Natural killer cell treated with Interleukin-12 subunit alpha and Interleukin-12 subunit beta and Interleukin-15 and Interleukin-18, amount 100 ng/mL, for 72 hours (primary cell): Measurements from ENCODE around the gene CFAP46. TPM values are rescaled to one million over a fixed set of nuclear protein-coding genes. Genes with fewer than 3 reads are reported as not detected.
"Not testable (repeated sequence)": the region's sequence is repeated elsewhere in the genome, so short reads cannot be mapped to it uniquely, and the experiment has no call there.

Experiments used
- ATAC-seq, 2 donors: fragments of 150-1000 bp; cut with Tn5 transposase in 1 of 2; sonication (Bioruptor Pico), chemical (Tn5 transposase) in 1 of 2; 2 replicates each; pipeline ENCODE4 v1.10.0; 2021
- DNase-seq: peaks from one replicate; pipeline ENCODE4 v3.0.0; 2022; ENCODE audit warnings: low spot score
- H3K27ac Mint-ChIP-seq, 2 donors: 1 replicate in 1 of 2; 2 replicates in 1 of 2; pipeline ENCODE4 v1.8.0; 2022; ENCODE audit warnings: mixed read lengths in 2 of 2, mild to moderate bottlenecking in 1 of 2, moderate library complexity in 1 of 2
- H3K27me3 Mint-ChIP-seq, 2 donors: 1 replicate in 1 of 2; 2 replicates in 1 of 2; pipeline ENCODE4 v1.8.0; 2022; ENCODE audit warnings: mixed read lengths in 2 of 2
- H3K36me3 Mint-ChIP-seq: one replicate; pipeline ENCODE4 v1.8.0; 2022; ENCODE audit warnings: mixed read lengths
- H3K4me1 Mint-ChIP-seq, 2 donors: 1 replicate in 1 of 2; 2 replicates in 1 of 2; pipeline ENCODE4 v1.8.0; 2022; ENCODE audit warnings: low read depth in 2 of 2, mixed read lengths in 2 of 2, mild to moderate bottlenecking in 1 of 2
- H3K4me3 Mint-ChIP-seq: one replicate; pipeline ENCODE4 v1.8.0; 2022; ENCODE audit warnings: mixed read lengths
- H3K9me3 Mint-ChIP-seq: 2 replicates; pipeline ENCODE4 v1.8.0; 2022; ENCODE audit warnings: mixed read lengths
- total RNA-seq, 2 donors: library from RNA; stranded (reverse); gene quantifications; one replicate each; pipeline ENCODE4 v1.2.3, GENCODE V29; 2022

The CFAP46 gene
- total RNA-seq, 2 donors from 2014 or later, result 0.19 TPM; not detected in 1

GRCh38 chr10:132939957-132940790, 2.2 kb downstream of the CFAP46 start:
- peak; percentile 29 to 65 for ATAC-seq
- peak; percentile 66 for DNase-seq
- H3K27me3 Mint-ChIP-seq, result peaks cover 22 to 29% of the 10 kb centered on the region in 2 donors
- H3K36me3 Mint-ChIP-seq, result no peaks in the 10 kb centered on the region
- H3K27ac Mint-ChIP-seq, result no peak overlapping the region
- no peak overlapping the region for H3K4me3 Mint-ChIP-seq
- H3K4me1 Mint-ChIP-seq, result peaks cover 6 to 11% of the 10 kb centered on the region in 2 donors
- no peaks in the 10 kb centered on the region for H3K9me3 Mint-ChIP-seq

DNA sequence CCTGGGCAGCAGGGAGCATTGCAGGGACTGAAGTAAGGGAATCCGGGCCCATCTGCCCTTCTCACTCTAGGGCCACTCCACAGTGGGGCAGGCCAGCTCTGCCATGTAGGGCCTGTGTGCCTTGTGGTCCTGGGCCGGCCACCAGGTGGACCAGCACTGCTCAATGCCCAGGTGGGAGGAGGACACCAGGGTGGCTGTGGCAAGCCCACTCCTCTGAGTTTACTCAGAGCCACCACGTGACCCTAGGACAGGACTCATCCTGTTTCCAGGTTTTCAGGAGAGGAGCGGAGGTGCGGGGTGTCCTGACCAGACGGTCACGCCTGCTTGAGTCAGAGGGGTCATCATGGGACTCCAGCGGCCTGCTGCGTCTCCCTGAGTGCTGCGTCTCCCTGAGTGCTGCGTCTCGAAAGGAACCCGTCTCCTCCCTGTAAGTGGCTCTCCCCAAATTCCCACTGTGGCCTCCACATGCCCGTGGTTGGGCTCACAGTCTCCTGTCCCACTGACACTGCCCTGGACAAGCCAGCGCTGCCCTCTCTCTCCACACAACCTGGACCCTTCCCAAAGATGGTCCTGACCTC, 2.9 kb downstream of the CFAP46 start:
- no peaks in the 10 kb centered on the region for H3K9me3 Mint-ChIP-seq
- no peaks in the 10 kb centered on the region for H3K36me3 Mint-ChIP-seq
- H3K4me3 Mint-ChIP-seq, result no peak overlapping the region
- peaks cover 6 to 11% of the 10 kb centered on the region in 2 donors for H3K4me1 Mint-ChIP-seq
- no peak for DNase-seq
- H3K27ac Mint-ChIP-seq, result no peak overlapping the region
- peak in 1 of 2 donors; percentile 2 for ATAC-seq
- H3K27me3 Mint-ChIP-seq, result peaks cover 16 to 23% of the 10 kb centered on the region in 2 donors

DNA sequence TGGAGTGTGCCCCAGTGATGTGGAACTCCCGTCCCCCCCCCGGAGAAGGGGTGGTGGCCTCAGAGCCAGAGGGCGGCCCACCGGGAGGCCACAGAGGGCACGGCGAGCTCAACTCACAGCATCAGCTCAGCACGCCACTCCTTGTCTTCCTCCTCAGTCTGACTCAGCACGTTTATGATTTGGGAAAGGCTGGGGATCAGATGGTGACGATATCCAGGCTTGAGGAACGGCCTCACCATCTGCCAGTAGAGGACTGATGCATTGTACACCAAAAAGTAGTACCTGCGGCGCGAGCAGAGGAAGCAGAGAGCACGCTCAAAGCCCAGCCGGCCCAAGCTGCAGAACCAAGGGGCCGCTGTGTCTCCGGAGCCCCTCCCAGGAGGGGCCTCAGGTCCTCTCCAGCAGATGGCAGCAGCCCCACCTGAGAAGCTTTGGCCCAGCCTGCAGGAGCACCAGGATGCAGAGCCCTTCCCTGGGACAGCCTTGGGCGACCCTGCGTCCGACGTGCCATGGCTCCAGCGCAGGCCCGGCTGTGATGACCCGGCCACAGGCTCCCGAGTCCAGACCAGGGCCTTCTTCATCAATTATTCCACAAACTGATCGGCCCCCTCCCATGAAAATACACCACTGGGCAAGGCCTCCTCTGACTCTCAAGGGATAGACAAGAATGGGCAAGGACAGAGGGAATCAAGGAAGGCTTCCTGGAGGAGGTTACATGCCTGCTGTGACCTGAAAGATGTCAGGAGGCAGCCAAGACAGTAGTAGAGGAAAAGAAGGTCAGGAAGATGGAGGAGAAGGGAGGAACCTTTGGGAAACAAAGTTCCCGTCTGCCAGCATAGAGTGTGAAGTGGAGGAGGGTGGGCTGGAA, 3.7 kb downstream of the CFAP46 start:
- DNase-seq (no peak), ATAC-seq (no peak)
- Mint-ChIP-seq H3K9me3 (no peaks in the 10 kb centered on the region), H3K4me1 (peaks cover 6 to 11% of the 10 kb centered on the region in 2 donors), H3K27me3 (peaks cover 9 to 19% of the 10 kb centered on the region in 2 donors), H3K27ac (no peak overlapping the region), H3K4me3 (no peak overlapping the region), H3K36me3 (no peaks in the 10 kb centered on the region)

GRCh38 chr10:132937861-132938260, 4.5 kb downstream of the CFAP46 start:
- H3K27me3 Mint-ChIP-seq, result peaks cover 5 to 18% of the 10 kb centered on the region in 2 donors
- no peak for DNase-seq
- no peak overlapping the region for H3K4me3 Mint-ChIP-seq
- peaks cover 5 to 9% of the 10 kb centered on the region in 2 donors for H3K4me1 Mint-ChIP-seq
- no peak for ATAC-seq
- H3K27ac Mint-ChIP-seq, result no peak overlapping the region
- H3K36me3 Mint-ChIP-seq, result no peaks in the 10 kb centered on the region
- no peaks in the 10 kb centered on the region for H3K9me3 Mint-ChIP-seq

DNA sequence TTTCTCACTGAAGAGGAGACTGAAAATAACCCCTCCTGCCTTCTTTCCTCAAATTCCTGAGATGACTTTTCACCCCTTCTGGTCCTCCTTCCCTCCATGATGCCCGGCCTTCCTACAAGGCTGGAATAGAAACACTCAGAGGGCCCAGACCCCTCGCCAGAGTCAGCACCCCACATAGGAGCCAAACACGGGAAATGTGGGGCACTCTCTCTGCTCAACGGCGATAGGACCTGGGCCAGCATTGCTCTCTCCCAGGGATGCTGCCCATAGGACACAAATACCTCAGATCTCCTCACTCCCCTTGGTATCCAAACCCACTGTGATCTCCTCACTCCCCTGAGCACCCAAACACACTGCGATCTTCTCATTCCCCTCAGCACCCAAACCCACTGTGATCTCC, 7.4 kb downstream of the CFAP46 start:
- Mint-ChIP-seq H3K36me3 (no peaks in the 10 kb centered on the region), H3K27me3 (peaks cover 0 to 8% of the 10 kb centered on the region in 2 donors), H3K4me3 (no peak overlapping the region), H3K27ac (no peak overlapping the region), H3K4me1 (peaks cover 14 to 21% of the 10 kb centered on the region in 2 donors), H3K9me3 (no peaks in the 10 kb centered on the region)
- ATAC-seq (no peak), DNase-seq (no peak)

GRCh38 chr10:132933308-132934042, 8.9 kb downstream of the CFAP46 start:
- ATAC-seq, result no peak
- no peaks in the 10 kb centered on the region for H3K9me3 Mint-ChIP-seq

DNA sequence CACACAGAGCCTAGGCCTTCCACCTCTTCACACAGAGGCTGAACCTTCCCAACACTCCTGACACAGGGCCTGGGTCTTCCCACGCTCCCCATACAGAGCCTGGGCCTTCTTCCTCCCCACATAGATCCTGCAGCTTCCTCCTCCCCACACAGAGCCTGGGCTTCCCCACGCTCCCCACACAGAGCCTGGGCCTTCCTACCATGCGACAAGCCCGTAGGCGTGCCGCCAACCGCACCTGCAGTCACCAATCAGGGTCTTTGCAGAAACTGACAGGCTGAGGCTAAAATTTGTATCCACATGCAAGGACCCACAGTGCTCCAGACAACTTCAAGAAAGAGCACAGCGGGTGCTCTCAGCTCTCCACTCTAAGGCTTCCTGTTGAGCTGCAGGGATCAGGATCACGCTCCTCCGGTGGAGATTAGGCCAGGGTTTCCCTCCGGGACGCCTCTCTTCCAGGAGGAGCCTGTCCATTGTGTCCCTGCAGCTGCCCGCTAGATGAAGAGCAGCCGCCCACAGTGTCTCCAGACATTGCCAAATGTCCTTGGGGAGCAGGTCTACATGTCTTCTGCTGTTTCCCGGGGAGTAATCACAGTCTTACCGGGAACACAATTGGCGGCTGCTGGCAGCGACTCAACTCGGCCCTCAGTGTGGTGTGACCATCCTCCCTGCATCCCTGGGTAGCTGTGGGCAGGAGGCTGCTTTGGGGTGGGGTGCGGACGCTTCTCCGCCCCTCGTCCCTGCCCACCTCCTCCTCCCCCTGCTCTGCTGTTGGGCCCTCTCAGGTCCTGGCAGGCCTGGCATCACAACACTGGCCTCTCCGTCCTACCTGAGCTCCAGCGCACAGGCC, 9.7 kb downstream of the CFAP46 start:
- Mint-ChIP-seq H3K36me3 (no peaks in the 10 kb centered on the region), H3K4me1 (peaks cover 20 to 22% of the 10 kb centered on the region in 2 donors), H3K27me3 (no peaks in the 10 kb centered on the region), H3K9me3 (no peaks in the 10 kb centered on the region), H3K4me3 (peak overlapping the region; percentile 45), H3K27ac (peak overlapping the region; percentile 74 to 81)
- no peak for ATAC-seq
- peak; percentile 55 for DNase-seq

More at GRCh38 chr10:132933308-132934042, 8.9 kb downstream of the CFAP46 start:
- H3K4me3 Mint-ChIP-seq, result no peak overlapping the region
- no peak overlapping the region for H3K27ac Mint-ChIP-seq
- no peak for DNase-seq
- no peaks in the 10 kb centered on the region for H3K36me3 Mint-ChIP-seq
- peaks cover 20 to 22% of the 10 kb centered on the region in 2 donors for H3K4me1 Mint-ChIP-seq
- H3K27me3 Mint-ChIP-seq, result no peaks in the 10 kb centered on the region

DNA sequence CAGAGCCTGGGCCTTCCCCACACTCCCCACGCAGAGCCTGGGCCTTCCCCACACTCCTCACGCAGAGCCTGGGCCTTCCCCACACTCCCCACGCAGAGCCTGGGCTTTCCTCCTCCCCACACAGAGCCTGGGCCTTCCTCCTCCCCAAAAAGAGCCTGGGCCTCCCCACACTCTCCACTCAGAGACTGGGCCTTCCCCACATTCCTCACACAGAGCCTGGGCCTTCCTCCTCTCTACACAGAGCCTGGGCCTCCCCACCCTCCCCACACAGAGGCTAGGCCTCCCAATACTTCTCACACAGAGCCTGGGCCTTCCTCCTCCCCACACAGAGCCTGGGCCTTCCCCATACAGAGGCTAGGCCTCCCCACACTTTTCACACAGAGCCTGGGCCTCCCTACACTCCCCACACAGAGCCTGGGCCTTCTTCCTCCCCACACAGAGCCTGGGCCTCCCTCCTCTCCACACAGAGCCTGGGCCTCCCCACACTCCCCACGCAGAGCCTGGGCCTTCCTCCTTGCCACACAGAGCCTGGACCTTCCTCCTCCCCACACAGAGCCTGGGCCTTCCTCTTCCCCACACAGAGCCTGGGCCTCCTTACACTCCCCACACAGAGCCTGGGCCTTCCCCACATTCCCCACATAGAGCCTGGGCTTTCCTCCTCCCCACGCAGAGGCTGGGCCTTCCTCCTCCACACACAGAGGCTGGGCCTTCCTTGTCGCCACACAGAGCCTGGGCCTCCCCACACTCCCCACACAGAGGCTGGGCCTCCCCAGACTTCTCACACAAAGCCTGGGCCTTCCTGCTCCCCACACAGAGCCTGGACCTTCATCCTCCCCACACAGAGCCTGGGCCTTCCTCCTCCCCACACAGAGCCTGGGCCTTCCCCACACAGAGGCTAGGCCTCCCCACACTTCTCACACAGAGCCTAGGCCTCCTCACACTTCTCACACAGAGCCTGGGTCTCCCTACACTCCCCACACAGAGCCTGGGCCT, 10.8 kb downstream of the CFAP46 start:
- peak overlapping the region; percentile 74 to 81 for H3K27ac Mint-ChIP-seq

DNA sequence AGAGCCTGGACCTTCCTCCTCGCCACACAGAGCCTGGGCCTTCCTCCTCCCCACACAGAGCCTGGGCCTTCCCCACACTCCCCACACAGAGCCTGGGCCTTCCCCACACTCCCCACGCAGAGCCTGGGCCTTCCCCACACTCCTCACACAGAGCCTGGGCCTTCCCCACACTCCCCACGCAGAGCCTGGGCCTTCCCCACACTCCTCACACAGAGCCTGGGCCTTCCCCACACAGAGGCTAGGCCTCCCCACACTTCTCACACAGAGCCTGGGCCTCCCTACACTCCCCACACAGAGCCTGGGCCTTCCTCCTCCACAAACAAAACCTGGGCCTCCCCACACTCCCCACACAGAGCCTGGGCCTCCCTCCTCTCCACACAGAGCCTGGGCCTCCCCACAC, 11.7 kb downstream of the CFAP46 start:
- peaks cover 20 to 22% of the 10 kb centered on the region in 2 donors for H3K4me1 Mint-ChIP-seq
- not testable (repeated sequence) for H3K4me3 Mint-ChIP-seq, H3K36me3 Mint-ChIP-seq, H3K27me3 Mint-ChIP-seq, H3K9me3 Mint-ChIP-seq
- DNase-seq (peak; percentile 66), ATAC-seq (peak in 1 of 2 donors; percentile 58)
- peak overlapping the region; percentile 74 to 77 for H3K27ac Mint-ChIP-seq

More for the DNA sequence above, 10.8 kb downstream of the CFAP46 start:
- H3K27me3 Mint-ChIP-seq, H3K9me3 Mint-ChIP-seq, H3K36me3 Mint-ChIP-seq: not testable (repeated sequence)
- ATAC-seq, result peak; percentile 56 to 76
- DNase-seq, result peak; percentile 71
- Mint-ChIP-seq H3K4me1 (peaks cover 20 to 22% of the 10 kb centered on the region in 2 donors), H3K4me3 (peak overlapping the region; percentile 45)

DNA sequence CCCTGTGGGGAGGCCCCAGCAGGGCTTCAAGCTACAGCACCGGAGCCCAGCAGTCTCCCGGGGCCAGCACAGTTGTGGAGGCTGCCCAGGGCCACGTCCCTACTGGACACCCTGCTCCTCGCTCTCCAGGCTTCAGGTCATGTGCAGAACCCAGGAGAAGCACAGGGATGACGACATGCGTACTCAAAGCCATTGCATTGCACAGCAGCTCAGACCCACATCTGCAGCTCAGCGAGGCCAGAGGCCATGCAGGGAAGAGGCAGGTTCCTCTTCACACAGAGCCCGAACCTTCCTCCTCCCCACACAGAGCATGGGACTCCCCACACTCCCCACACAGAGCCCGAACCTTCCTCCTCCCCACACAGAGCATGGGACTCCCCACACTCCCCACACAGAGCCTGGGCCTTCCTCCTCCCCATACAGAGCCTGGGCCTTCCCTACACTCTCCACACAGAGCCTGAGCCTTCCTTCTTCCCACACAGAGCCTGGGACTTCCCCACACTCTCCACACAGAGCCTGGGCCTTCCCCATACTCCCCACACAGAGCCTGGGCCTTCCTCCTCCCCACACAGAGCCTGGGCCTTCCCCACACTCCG, 12.3 kb downstream of the CFAP46 start:
- H3K27me3 Mint-ChIP-seq, result no peaks in the 10 kb centered on the region
- peak; percentile 60 for DNase-seq
- peak overlapping the region in 1 of 2 donors; percentile 77 for H3K27ac Mint-ChIP-seq
- H3K36me3 Mint-ChIP-seq, result no peaks in the 10 kb centered on the region
- H3K4me1 Mint-ChIP-seq, result peaks cover 20 to 22% of the 10 kb centered on the region in 2 donors
- H3K9me3 Mint-ChIP-seq, result no peaks in the 10 kb centered on the region
- peak; percentile 21 to 70 for ATAC-seq
- H3K4me3 Mint-ChIP-seq, result no peak overlapping the region

DNA sequence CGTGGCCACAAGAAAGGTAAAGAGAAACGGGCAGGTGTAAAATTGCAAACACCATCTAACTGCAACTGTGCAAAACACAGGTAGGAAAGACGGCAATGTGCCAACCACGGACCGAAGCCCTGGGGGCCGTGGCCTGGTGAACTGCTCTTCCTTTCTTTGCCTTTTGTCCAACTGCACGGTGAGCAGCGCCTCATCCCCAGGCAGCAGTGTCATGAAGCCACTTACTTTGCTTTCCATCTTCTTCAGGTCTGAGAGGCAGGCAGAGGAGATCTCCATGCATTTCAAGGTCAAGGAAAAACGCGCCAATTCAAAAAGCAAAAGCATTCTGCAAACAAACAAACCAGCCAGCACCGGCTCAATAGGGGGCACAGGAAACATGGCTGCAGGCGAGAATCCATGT, 12.9 kb downstream of the CFAP46 start:
- Mint-ChIP-seq H3K27me3 (no peaks in the 10 kb centered on the region), H3K4me3 (no peak overlapping the region), H3K27ac (no peak overlapping the region), H3K9me3 (no peaks in the 10 kb centered on the region), H3K4me1 (peaks cover 20 to 22% of the 10 kb centered on the region in 2 donors), H3K36me3 (no peaks in the 10 kb centered on the region)
- no peak for DNase-seq
- ATAC-seq, result no peak
